Measurements from ENCODE around the gene NAXD. TPM values are rescaled to one million over a fixed set of nuclear protein-coding genes. Genes with fewer than 3 reads are reported as not detected.

NAXD gene
- total RNA-seq, 1 donor from 2014 or later, result 21.1 TPM

GRCh38 chr13:110637747-110638146, 22.4 kb downstream of the NAXD start:
- Histone ChIP-seq H3K27me3 (ENCODE audit: control insufficient read depth, insufficient read depth, low read length) (no peaks in the 10 kb centered on the region), H3K36me3 (ENCODE audit: control insufficient read depth, insufficient read depth, low read length) (peaks cover 49% of the 10 kb centered on the region), H3K4me3 (ENCODE audit: low read depth, low read length) (no peak overlapping the region)
- DNase-seq (ENCODE audit: low read depth) (no peak), FAIRE-seq (no peak)
- TF ChIP-seq CTCF (IDR thresholded peaks at IDR 0.05; ENCODE audit: insufficient read depth, low read length, severe bottlenecking), result no peak

DNA sequence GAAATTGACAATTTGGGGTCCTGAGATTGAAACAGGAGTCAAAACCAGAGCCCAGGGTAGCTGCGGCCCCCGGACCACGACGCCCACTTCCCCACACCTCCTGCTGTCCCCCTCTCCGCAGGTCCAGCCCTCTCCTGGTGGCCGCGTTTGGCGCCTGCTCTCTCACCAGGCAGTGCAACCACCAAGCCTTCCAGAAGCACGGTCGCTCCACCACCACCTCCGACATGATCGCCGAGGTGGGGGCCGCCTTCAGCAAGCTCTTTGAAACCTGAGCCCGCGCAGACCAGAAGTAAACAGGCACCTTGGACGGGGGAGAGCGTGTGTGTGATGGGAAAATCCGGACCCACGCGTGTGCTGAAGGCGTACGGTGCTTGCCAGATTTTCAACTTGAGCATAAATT, 22.9 kb downstream of the NAXD start:
- DNase-seq (ENCODE audit: low read depth) (no peak), FAIRE-seq (no peak)
- Histone ChIP-seq H3K4me3 (ENCODE audit: low read depth, low read length) (no peak overlapping the region), H3K27me3 (ENCODE audit: control insufficient read depth, insufficient read depth, low read length) (no peaks in the 10 kb centered on the region), H3K36me3 (ENCODE audit: control insufficient read depth, insufficient read depth, low read length) (peaks cover 50% of the 10 kb centered on the region)
- no peak for TF ChIP-seq CTCF (IDR thresholded peaks at IDR 0.05; ENCODE audit: insufficient read depth, low read length, severe bottlenecking)

GRCh38 chr13:110638814-110639806, 23.8 kb downstream of the NAXD start:
- Histone ChIP-seq H3K27me3 (ENCODE audit: control insufficient read depth, insufficient read depth, low read length) (no peaks in the 10 kb centered on the region), H3K36me3 (ENCODE audit: control insufficient read depth, insufficient read depth, low read length) (peaks cover 55% of the 10 kb centered on the region), H3K4me3 (ENCODE audit: low read depth, low read length) (no peak overlapping the region)
- FAIRE-seq (no peak), DNase-seq (ENCODE audit: low read depth) (no peak)
- no peak for TF ChIP-seq CTCF (IDR thresholded peaks at IDR 0.05; ENCODE audit: insufficient read depth, low read length, severe bottlenecking)

DNA sequence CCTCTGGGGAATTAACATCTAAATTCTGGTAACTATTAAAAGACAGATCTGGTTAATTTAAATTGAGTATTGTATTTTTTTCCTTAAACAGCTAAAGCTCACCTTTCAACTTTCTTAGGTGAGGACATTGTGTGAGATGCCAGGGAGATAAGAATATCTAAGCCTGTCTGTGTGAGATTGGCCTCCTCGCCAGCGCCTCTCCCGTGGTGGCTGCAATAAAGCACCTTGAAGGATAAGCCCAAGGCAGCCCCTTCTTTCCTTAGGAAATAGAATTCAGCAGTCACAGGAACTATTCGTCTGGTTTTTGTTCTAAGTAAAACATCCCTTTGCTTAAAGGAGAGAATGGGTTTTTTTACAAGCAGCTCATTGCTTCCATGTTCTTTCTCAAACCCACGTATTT, 24.6 kb downstream of the NAXD start:
- no peak for DNase-seq (ENCODE audit: low read depth)
- Histone ChIP-seq H3K36me3 (ENCODE audit: control insufficient read depth, insufficient read depth, low read length) (peaks cover 49% of the 10 kb centered on the region), H3K27me3 (ENCODE audit: control insufficient read depth, insufficient read depth, low read length) (no peaks in the 10 kb centered on the region), H3K4me3 (ENCODE audit: low read depth, low read length) (no peak overlapping the region)
- no peak for FAIRE-seq
- no peak for TF ChIP-seq CTCF (IDR thresholded peaks at IDR 0.05; ENCODE audit: insufficient read depth, low read length, severe bottlenecking)

DNA sequence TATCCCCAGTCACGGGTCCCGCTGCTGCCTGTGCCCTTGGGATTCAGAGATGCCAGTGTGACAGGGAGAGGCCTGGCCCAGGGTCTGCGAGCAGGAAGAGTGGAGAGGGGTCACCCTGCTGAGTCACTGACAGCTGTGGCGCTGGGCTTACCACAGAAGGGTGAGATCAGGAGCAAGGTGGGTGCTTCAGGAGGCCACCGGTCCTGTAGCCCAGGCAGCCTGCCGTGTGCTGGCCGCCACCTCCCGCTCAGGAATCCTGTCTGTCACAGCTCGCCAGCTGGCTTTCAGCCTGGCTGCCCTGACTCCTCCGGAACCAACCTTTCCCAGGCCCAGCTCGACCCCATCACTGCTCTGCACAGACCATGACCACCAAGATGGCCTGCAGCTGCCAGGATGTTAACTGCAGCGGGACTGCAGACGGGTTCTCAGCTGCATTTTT, 25.3 kb downstream of the NAXD start:
- Histone ChIP-seq H3K36me3 (ENCODE audit: control insufficient read depth, insufficient read depth, low read length) (peaks cover 45% of the 10 kb centered on the region), H3K27me3 (ENCODE audit: control insufficient read depth, insufficient read depth, low read length) (no peaks in the 10 kb centered on the region), H3K4me3 (ENCODE audit: low read depth, low read length) (no peak overlapping the region)
- FAIRE-seq (no peak), DNase-seq (ENCODE audit: low read depth) (no peak)
- TF ChIP-seq CTCF (IDR thresholded peaks at IDR 0.05; ENCODE audit: insufficient read depth, low read length, severe bottlenecking), result no peak

Measured in bronchial epithelial cell (primary cell).